ENCODE data around the gene CALD1. TPM values are rescaled to one million over a fixed set of nuclear protein-coding genes. Genes with fewer than 3 reads are reported as not detected.

CALD1 gene
- total and polyA plus RNA-seq, 2 experiments from 2014 or later = 132 to 842 TPM

- H3K27ac ChIP-seq (ENCODE audit: low read depth) = no peak overlapping the region
- H3K9me2 ChIP-seq (ENCODE audit: insufficient read depth) = peaks cover 6% of the 10 kb centered on the region
- H3K4me1 Mint-ChIP-seq = peaks cover 31% of the 10 kb centered on the region
- no peaks in the 10 kb centered on the region for H4K20me1 ChIP-seq (replicated peaks; ENCODE audit: insufficient read depth)
- H3K36me3 ChIP-seq (ENCODE audit: insufficient read depth) = no peaks in the 10 kb centered on the region
- H3K79me2 ChIP-seq (replicated peaks; ENCODE audit: insufficient read depth) = no peaks in the 10 kb centered on the region
- H2AFZ ChIP-seq = no peak overlapping the region
- H3F3A ChIP-seq (replicated peaks; ENCODE audit: low read depth) = no peaks in the 10 kb centered on the region
- no peaks in the 10 kb centered on the region for H3K9me3 Mint-ChIP-seq
- TF ChIP-seq ETS1 (IDR thresholded peaks at IDR 0.05) (no peak), ZNF462 (CRISPR knock-in tag; IDR thresholded peaks at IDR 0.05) (no peak), EZH2 (IDR thresholded peaks at IDR 0.05; ENCODE audit: low read depth, unreplicated experiment) (no peak), REST (IDR thresholded peaks at IDR 0.05; ENCODE audit: unreplicated experiment) (no peak), NANOG (IDR thresholded peaks at IDR 0.05; ENCODE audit: borderline replicate concordance) (no peak), JUNB (IDR thresholded peaks at IDR 0.05; ENCODE audit: unreplicated experiment) (no peak), EZH2phosphoT487 (IDR thresholded peaks at IDR 0.05; ENCODE audit: unreplicated experiment) (no peak)
- H3K27ac Mint-ChIP-seq = no peak overlapping the region
- no peak overlapping the region for H3K4me2 ChIP-seq
- DNase-seq (ENCODE audit: low spot score) (no peak), ATAC-seq (no peak)
- H3K4me1 ChIP-seq (ENCODE audit: insufficient read depth) = peaks cover 23% of the 10 kb centered on the region
- no peaks in the 10 kb centered on the region for H3K36me3 Mint-ChIP-seq (ENCODE audit: low read depth)
- H3K4me3 ChIP-seq = no peak overlapping the region
- no peak overlapping the region for H3K4me3 Mint-ChIP-seq
- peaks cover 3% of the 10 kb centered on the region for H3K27me3 Mint-ChIP-seq (ENCODE audit: insufficient read depth, low read depth, poor library complexity)
- no peaks in the 10 kb centered on the region for H3K27me3 ChIP-seq (ENCODE audit: insufficient read depth)
Observed at GRCh38 chr7:134747326-134747725, 32.1 kb upstream of the CALD1 start.

Data from GM23338 (cell line).